Endothelial cell of umbilical vein (primary cell): ENCODE data around the gene SSC5D.

ENCODE experiments used
- CTCF ChIP-seq, 2 donors: IDR thresholded peaks; 1 replicate in 1 of 2; 2 replicates in 1 of 2; pipeline ENCODE4 v1.5.1; 2011; ENCODE audit warnings: low read length in 2 of 2, mild to moderate bottlenecking in 2 of 2, moderate library complexity in 2 of 2, control low read depth in 1 of 2, inconsistent platforms in 1 of 2, low read depth in 1 of 2; ENCODE audit not compliant: insufficient read depth in 1 of 2; ENCODE audit errors: extremely low read depth in 1 of 2
- EZH2 ChIP-seq: IDR thresholded peaks from 2 replicates; pipeline ENCODE4 v1.6.1; 2012; ENCODE audit warnings: borderline replicate concordance, low read depth, mild to moderate bottlenecking, moderate library complexity, low read length, inconsistent platforms; ENCODE audit not compliant: severe bottlenecking
- GATA2 ChIP-seq: IDR thresholded peaks from 2 replicates; pipeline ENCODE4 v1.7.0; 2011; ENCODE audit warnings: low read depth, mild to moderate bottlenecking, moderate library complexity, mixed read lengths, low read length; ENCODE audit not compliant: insufficient read length, insufficient read depth
- MAX ChIP-seq: IDR thresholded peaks from 2 replicates; pipeline ENCODE4 v1.6.1; 2011; ENCODE audit not compliant: insufficient read depth, insufficient read length
- MYC ChIP-seq: IDR thresholded peaks from one replicate; pipeline ENCODE4 v1.6.1; 2011; ENCODE audit warnings: mild to moderate bottlenecking, low read depth, low read length
- POLR2A ChIP-seq: IDR thresholded peaks from 2 replicates; pipeline ENCODE4 v1.6.1; 2012; ENCODE audit warnings: low read depth, mild to moderate bottlenecking, control low read depth, low read length

- TF ChIP-seq MYC = no peak
- no peak for TF ChIP-seq GATA2
- TF ChIP-seq MAX = no peak
- no peak for TF ChIP-seq POLR2A
- TF ChIP-seq CTCF (IDR thresholded peaks at IDR 0.05; ENCODE audit: extremely low read depth in 1 of 2, insufficient read depth in 1 of 2, low read depth in 1 of 2, low read length in 2 of 2) = no peak
- TF ChIP-seq EZH2 = no peak
These were observed 9.5 kb downstream of the SSC5D start for GRCh38 chr19:55497763-55498162.
